ENCODE results near the gene DCAF16.

DCAF16 gene

GRCh38 chr4:17773135-17773698, 37.3 kb downstream of the DCAF16 start:
- Histone ChIP-seq H2AFZ (ENCODE audit: low read length) (no peak overlapping the region), H3K4me3 (ENCODE audit: low read length, poor library complexity, severe bottlenecking) (no peak overlapping the region), H3K9me3 (ENCODE audit: insufficient read depth, low read depth, low read length) (no peaks in the 10 kb centered on the region), H3K9ac (ENCODE audit: low read depth, low read length, poor library complexity, severe bottlenecking) (no peak overlapping the region), H3K4me2 (ENCODE audit: low read depth, low read length, poor library complexity, severe bottlenecking) (no peak overlapping the region), H3K4me1 (ENCODE audit: insufficient read depth, low read length, poor library complexity, severe bottlenecking) (no peaks in the 10 kb centered on the region), H3K9me2 (replicated peaks; ENCODE audit: low read depth, low read length) (no peaks in the 10 kb centered on the region), H4K20me1 (ENCODE audit: insufficient read depth, low read length, poor library complexity, severe bottlenecking) (no peaks in the 10 kb centered on the region), H3K79me2 (ENCODE audit: insufficient read depth, low read length) (no peaks in the 10 kb centered on the region), H3K27me3 (ENCODE audit: insufficient read depth, low read length, poor library complexity, severe bottlenecking) (no peaks in the 10 kb centered on the region), H3F3A (ENCODE audit: low read depth) (no peaks in the 10 kb centered on the region), H3K36me3 (ENCODE audit: insufficient read depth, low read length) (no peaks in the 10 kb centered on the region)
- TF ChIP-seq EZH2phosphoT487 (IDR thresholded peaks at IDR 0.05; ENCODE audit: borderline replicate concordance): no peak
- TF ChIP-seq, protein P1, sequence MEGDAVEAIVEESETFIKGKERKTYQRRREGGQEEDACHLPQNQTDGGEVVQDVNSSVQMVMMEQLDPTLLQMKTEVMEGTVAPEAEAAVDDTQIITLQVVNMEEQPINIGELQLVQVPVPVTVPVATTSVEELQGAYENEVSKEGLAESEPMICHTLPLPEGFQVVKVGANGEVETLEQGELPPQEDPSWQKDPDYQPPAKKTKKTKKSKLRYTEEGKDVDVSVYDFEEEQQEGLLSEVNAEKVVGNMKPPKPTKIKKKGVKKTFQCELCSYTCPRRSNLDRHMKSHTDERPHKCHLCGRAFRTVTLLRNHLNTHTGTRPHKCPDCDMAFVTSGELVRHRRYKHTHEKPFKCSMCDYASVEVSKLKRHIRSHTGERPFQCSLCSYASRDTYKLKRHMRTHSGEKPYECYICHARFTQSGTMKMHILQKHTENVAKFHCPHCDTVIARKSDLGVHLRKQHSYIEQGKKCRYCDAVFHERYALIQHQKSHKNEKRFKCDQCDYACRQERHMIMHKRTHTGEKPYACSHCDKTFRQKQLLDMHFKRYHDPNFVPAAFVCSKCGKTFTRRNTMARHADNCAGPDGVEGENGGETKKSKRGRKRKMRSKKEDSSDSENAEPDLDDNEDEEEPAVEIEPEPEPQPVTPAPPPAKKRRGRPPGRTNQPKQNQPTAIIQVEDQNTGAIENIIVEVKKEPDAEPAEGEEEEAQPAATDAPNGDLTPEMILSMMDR (conservative IDR thresholded peaks at IDR 0.05; ENCODE audit: low read length): no peak

GRCh38 chr4:17771284-17771908, 39.2 kb downstream of the DCAF16 start:
- no peaks in the 10 kb centered on the region for H3F3A ChIP-seq (ENCODE audit: low read depth)
- H3K4me2 ChIP-seq (ENCODE audit: low read depth, low read length, poor library complexity, severe bottlenecking): no peak overlapping the region
- H3K79me2 ChIP-seq (ENCODE audit: insufficient read depth, low read length): no peaks in the 10 kb centered on the region
- no peaks in the 10 kb centered on the region for H4K20me1 ChIP-seq (ENCODE audit: insufficient read depth, low read length, poor library complexity, severe bottlenecking)
- H3K9me3 ChIP-seq (ENCODE audit: insufficient read depth, low read depth, low read length): no peaks in the 10 kb centered on the region
- TF ChIP-seq, protein P1 (conservative IDR thresholded peaks at IDR 0.05; ENCODE audit: low read length): no peak
- TF ChIP-seq EZH2phosphoT487 (IDR thresholded peaks at IDR 0.05; ENCODE audit: borderline replicate concordance): no peak
- H3K4me3 ChIP-seq (ENCODE audit: low read length, poor library complexity, severe bottlenecking): no peak overlapping the region
- no peaks in the 10 kb centered on the region for H3K9me2 ChIP-seq (replicated peaks; ENCODE audit: low read depth, low read length)
- H3K4me1 ChIP-seq (ENCODE audit: insufficient read depth, low read length, poor library complexity, severe bottlenecking): no peaks in the 10 kb centered on the region
- no peaks in the 10 kb centered on the region for H3K36me3 ChIP-seq (ENCODE audit: insufficient read depth, low read length)
- H3K27me3 ChIP-seq (ENCODE audit: insufficient read depth, low read length, poor library complexity, severe bottlenecking): no peaks in the 10 kb centered on the region
- H3K9ac ChIP-seq (ENCODE audit: low read depth, low read length, poor library complexity, severe bottlenecking): no peak overlapping the region
- no peak overlapping the region for H2AFZ ChIP-seq (ENCODE audit: low read length)

DNA sequence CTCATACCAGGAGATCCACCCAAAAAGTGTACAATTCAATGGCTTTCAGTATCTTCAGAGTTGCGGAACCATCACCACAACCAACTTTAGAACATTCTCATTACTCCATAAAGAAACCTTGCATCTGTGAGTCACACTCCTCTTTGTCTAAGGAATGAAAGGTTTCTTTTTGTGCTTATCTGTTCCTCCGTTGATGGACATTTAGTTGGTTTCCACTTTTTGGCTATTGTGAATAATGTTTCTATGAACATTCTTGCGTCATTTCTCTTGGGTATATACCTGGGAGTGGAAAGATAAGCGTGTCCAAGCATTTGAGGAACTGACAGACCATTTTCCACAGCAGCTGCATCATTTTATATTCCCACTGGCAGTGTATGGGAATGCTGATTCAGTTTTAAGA, 39.7 kb downstream of the DCAF16 start:
- TF ChIP-seq, protein P1 (conservative IDR thresholded peaks at IDR 0.05; ENCODE audit: low read length): no peak
- TF ChIP-seq EZH2phosphoT487 (IDR thresholded peaks at IDR 0.05; ENCODE audit: borderline replicate concordance): no peak
- Histone ChIP-seq H3K9me2 (replicated peaks; ENCODE audit: low read depth, low read length) (no peaks in the 10 kb centered on the region), H3K9ac (ENCODE audit: low read depth, low read length, poor library complexity, severe bottlenecking) (no peak overlapping the region), H3K9me3 (ENCODE audit: insufficient read depth, low read depth, low read length) (no peaks in the 10 kb centered on the region), H3K4me1 (ENCODE audit: insufficient read depth, low read length, poor library complexity, severe bottlenecking) (no peaks in the 10 kb centered on the region), H4K20me1 (ENCODE audit: insufficient read depth, low read length, poor library complexity, severe bottlenecking) (no peaks in the 10 kb centered on the region), H2AFZ (ENCODE audit: low read length) (no peak overlapping the region), H3K4me3 (ENCODE audit: low read length, poor library complexity, severe bottlenecking) (no peak overlapping the region), H3K36me3 (ENCODE audit: insufficient read depth, low read length) (no peaks in the 10 kb centered on the region), H3K4me2 (ENCODE audit: low read depth, low read length, poor library complexity, severe bottlenecking) (no peak overlapping the region), H3F3A (ENCODE audit: low read depth) (no peaks in the 10 kb centered on the region), H3K27me3 (ENCODE audit: insufficient read depth, low read length, poor library complexity, severe bottlenecking) (no peaks in the 10 kb centered on the region), H3K79me2 (ENCODE audit: insufficient read depth, low read length) (no peaks in the 10 kb centered on the region)
